Activated T-helper 1 cell treated with anti-CD3 and anti-CD28 coated beads, Interleukin-2, amount 50 U/mL, for 16 hours (primary cell): ENCODE measurements around the gene PRSS53.

ENCODE experiments used
- DNase-seq, 2 donors: peaks; one replicate each; pipeline ENCODE4 v3.0.0-alpha.2; 2020; ENCODE audit warnings: low read depth in 1 of 2, low spot score in 1 of 2

PRSS53 gene

DNA sequence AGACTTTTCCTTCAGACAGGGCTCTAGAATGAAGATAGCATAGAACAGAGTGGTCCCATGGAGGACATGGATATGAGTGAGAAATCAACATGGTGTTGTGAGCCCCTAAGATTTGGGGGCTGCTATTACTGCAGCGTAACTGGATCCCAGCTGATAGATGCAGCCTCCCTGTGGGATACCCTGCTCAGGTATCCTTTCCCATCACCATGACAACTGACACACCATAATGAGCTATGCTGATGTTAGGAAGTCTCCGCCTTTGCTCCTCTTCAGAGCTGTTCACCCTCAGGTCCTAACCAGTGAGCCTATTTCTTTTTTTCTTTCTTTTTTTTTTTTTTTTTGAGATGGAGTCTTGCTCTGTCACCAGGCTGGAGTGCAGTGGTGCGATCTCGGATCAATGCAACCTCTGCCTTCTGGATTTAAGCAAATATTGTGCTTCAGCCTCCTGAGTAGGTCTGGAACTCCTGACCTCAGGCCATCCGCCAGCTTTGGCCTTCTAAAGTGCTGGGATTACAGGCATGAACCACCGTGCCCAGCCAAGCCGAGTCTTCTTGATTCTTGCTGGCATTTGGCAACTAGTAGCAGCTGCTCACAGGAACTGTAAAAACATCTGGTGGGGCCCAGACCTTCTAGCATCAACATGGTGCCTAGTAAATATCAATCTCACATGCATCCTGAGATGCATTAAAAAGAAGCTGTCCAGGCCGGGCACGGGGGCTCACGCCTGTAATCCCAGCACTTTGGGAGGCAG, 38.3 kb downstream of the PRSS53 start:
- DNase-seq, result no peak

DNA sequence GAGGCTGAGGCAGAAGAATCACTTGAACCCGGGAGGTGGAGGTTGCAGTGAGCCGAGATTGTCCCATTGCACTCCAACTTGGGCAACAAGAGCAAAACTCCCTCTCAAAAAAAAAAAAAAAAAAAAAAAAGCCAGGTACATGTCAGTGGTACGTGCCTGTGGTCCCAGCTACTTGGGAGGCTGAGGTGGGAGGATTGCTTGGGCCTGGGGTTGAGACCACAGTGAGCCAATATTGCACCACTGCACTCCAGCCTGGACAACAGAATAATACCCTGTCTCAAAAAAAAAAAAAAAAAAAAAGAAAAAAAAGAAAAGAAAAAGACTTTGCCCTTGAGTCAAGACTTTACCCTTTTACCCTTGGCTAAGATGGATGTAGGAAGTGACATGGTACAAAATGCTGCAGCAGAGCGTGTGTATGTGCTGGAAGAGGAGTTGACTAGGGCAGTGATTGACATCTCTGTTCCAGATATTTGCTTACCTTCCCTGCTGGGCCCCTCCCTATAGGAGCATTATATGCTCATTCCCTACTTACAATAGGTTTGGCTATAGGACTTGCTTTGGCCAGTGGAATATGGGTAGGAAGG, 44.8 kb downstream of the PRSS53 start:
- DNase-seq, result no peak

DNA sequence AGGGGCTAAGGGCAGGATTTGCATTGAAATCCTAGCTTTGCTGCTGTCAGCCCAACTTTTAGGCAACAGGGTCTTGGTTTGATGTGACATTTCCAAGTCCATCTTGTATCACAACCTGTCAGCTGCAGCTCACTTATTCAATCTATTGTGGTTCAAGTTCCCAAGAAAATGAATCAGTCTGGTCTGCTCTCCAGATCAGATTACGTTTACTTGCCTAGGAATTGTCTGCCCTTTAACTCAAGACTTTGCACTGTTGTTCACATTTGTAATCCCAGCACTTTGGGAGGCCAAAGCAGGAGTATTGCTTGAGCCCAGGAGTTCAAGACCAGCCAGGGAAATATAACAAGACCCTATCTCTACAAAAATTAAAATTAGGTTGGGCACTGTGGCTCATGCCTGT, 45.4 kb downstream of the PRSS53 start:
- no peak for DNase-seq

DNA sequence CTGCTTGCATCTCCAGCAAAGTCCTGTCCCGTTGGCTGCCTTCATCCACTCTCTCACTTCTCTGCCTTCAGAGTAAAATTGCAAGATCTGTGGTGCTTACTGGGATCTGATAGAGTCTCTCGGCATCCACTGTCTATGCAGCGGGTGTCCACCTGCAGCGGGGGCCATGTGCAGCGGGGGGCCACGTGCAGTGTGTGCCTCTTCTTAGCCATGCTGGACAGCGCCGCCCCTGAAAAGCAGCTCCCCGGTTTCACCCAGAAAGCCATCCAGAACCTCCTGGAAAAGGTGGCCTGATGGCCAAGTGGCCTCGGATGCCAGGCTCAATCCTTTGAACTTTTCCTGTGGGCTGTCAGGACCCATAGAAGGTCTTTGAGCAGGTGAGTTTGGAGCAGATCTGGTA, 45.9 kb downstream of the PRSS53 start:
- no peak for DNase-seq

DNA sequence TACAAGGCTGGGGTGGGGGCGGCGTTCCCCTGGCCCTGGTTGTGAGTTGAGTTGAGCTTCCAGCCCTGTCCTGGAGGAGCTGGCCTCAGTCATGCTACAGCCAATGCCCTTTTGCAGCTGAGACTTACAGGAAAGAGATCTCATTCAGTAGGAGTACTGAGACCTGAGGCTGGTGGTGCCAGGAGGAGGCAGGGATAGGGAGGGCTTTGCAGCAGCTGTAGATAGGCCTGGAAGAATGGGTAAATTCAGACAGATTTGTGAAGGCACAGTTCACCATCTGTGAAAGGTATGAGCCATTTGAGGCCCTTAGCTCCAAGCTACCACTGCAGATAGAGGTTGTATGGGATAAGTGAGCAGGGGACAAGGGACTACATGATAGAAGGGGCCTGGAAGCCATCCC, 49.8 kb downstream of the PRSS53 start:
- no peak for DNase-seq

DNA sequence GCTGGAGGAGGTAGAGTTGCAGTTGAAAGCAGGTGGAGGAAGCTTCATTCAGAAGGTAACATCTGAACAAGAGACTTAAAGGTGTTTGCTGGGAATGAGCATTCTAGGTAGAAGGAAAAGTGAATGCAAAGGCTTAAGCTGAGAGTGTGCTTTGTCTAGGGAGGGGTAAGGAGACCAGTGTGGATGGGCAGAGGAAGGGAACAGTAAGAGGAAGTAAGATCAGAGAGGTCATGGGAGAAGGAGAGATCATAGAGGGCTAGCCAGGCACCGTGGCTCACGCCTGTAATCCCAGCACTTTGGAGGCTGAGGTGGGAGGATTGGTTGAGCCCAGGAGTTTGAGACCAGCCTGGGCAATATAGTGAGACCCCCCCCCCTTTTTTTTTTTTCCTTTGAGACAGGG, 52.1 kb downstream of the PRSS53 start:
- no peak for DNase-seq

DNA sequence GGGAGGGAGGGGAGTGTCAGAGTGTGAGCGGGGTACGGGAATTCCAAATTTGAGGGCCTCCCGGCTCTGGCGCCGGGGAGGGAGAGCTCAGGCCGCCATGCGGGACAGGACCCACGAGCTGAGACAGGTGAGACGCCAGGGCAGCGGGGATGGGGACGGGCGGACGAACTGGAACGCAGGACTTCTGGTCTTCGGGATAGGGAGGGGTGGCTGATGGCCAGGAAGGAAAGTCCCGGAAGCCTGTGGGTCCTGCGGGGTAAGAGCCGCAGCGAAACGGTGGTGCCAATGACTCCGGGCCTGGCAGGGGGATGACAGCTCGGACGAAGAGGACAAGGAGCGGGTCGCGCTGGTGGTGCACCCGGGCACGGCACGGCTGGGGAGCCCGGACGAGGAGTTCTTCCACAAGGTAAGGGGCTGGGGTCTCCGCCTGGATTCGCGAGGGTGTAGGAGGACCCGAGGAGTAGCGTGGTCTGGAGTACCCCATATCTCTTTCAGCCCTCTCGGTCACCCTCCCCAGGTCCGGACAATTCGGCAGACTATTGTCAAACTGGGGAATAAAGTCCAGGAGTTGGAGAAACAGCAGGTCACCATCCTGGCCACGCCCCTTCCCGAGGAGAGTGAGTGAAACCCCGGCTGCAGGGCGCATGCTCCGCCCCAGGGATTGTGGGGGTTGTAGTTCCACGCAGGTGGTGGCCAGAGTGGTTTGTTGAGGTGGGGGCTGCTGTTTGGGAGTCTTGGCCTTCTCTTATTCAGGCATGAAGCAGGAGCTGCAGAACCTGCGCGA, 54.8 kb downstream of the PRSS53 start:
- DNase-seq, result peak; percentile 74
